GM12872 (cell line): Measurements from ENCODE around the gene PRAMEF26.
"Not testable (repeated sequence)": the region's sequence is repeated elsewhere in the genome, so short reads cannot be mapped to it uniquely, and the experiment has no call there.

Experiments used
- CTCF ChIP-seq: IDR thresholded peaks from 3 replicates; pipeline ENCODE4 v1.5.1; 2011; ENCODE audit warnings: low read depth, mild to moderate bottlenecking, low read length, moderate library complexity; ENCODE audit not compliant: insufficient read depth

PRAMEF26 gene

GRCh38 chr1:13155909-13156308, at the start of gene PRAMEF26:
Gene PRAMEF26, minus strand, starts transcription at chr1:13156009. Its CDS starts 2,914 bp downstream, at chr1:13153095.
- not testable (repeated sequence) for TF ChIP-seq CTCF

DNA sequence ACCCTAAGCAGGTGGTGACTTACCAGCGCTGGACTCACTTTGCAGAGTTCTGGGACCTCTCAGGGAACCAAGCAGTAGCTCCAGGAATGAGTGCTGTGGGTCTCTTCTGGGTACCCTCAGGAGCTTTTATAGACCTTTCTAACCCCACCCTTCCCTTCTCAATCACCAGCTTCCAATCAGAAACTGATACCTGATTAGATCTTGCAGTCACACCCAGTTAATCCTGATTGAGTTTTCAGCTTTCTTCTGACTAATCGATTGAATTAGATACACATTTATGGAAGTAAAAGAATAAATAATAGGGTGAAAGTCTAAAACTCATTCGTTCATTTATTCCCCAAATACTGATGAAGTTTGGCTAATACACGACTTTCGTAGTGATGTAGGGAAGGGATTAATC, 45.5 kb upstream of the PRAMEF26 start, which contains the start of gene PRAMEF13:
TSS of gene PRAMEF13 (minus strand) at position 101 of the 400 bp plus-strand sequence. CDS start 1,820 bp downstream, outside the sequence.
- TF ChIP-seq CTCF, result not testable (repeated sequence)

- not testable (repeated sequence) for TF ChIP-seq CTCF
Measured at GRCh38 chr1:13171548-13171947, 15.7 kb upstream of the PRAMEF26 start, which contains the start of gene PRAMEF9. Gene PRAMEF9, plus strand, starts transcription at chr1:13171848. Its CDS starts 3,433 bp downstream, at chr1:13175281.

DNA sequence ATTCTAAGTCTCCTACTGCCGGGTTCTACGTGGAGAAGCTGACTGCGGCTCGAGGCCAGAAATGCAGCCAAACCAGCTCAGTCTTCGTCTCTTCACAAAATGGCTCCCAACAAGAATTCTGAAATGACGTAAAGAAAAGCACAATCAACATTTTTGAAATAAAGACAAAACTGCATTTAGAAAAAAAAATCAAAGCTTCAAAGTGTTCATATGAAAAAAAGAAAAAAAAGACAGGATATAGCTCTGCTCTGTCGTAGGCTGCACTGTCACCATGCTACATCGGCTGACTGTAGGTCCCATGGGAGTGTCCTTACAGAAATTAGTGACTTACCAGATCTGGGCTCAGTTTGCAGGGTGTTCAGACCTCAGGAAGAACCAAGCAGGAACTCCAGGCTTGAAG, 9.7 kb upstream of the PRAMEF26 start, which contains the start of gene HNRNPCL4:
TSS of gene HNRNPCL4 (minus strand) at position 101 of the 400 bp plus-strand sequence. CDS start 164 bp downstream, outside the sequence.
- TF ChIP-seq CTCF, result not testable (repeated sequence)

- TF ChIP-seq CTCF, result not testable (repeated sequence)
Measured at GRCh38 chr1:13116754-13117153, 39.1 kb downstream of the PRAMEF26 start, which contains the start of gene HNRNPCL2. Gene HNRNPCL2, minus strand, starts transcription at chr1:13116854. Its CDS starts 454 bp downstream, at chr1:13116400.
